AG04450 (cell line): Measurements from ENCODE around the gene CNTD1. TPM values are rescaled to one million over a fixed set of nuclear protein-coding genes. Genes with fewer than 3 reads are reported as not detected.

Source experiments
- CTCF ChIA-PET: fragments of 300-600, 350-600 bp; formaldehyde crosslinking; extraction: SDS; loops from one replicate; lab custom pipeline; 2022; ENCODE audit warnings: antibody characterized with exemption, inconsistent platforms; lab: Charles Lee
- POLR2A ChIA-PET: fragments of 350-600 bp; formaldehyde crosslinking; extraction: SDS; loops from one replicate; lab custom pipeline; 2021; ENCODE audit warnings: antibody characterized with exemption, inconsistent platforms; lab: Yijun Ruan, JAX
- DNase-seq: peaks from one replicate; pipeline ENCODE4 v3.0.0-alpha.2; 2011; ENCODE audit warnings: low read depth, low spot score
- H3K27ac ChIP-seq: one replicate; pipeline ENCODE4 v1.5.1; 2012; ENCODE audit warnings: low read depth, low read length, control low read depth
- H3K27me3 ChIP-seq: one replicate; pipeline ENCODE4 v1.6.0; 2012; ENCODE audit warnings: low read length; ENCODE audit not compliant: control insufficient read depth, insufficient read depth
- H3K4me3 ChIP-seq: 2 replicates; pipeline ENCODE4 v1.5.1; 2011; ENCODE audit warnings: mild to moderate bottlenecking, low read depth, low read length, control low read depth
- H3K9me3 ChIP-seq: 2 replicates; pipeline ENCODE4 v1.5.1; 2012; ENCODE audit warnings: low read length; ENCODE audit not compliant: control insufficient read depth, insufficient read depth
- CTCF ChIP-seq: IDR thresholded peaks from 2 replicates; pipeline ENCODE4 v1.5.1; 2011; ENCODE audit warnings: low read depth, low read length, control low read depth, inconsistent platforms
- polyA plus RNA-seq: library from polyadenylated mRNA; depleted of rRNA; stranded (reverse); fragments of >200 nt; gene quantifications from 2 replicates; pipeline ENCODE4 v1.2.3, GENCODE V29; 2011

CNTD1 gene
- polyA plus RNA-seq, 1 experiment = 0.09 TPM

GRCh38 chr17:42795061-42795460 is 3.6 kb upstream of the CNTD1 start:
- ChIA-PET CTCF (no interaction called here), POLR2A (interaction anchor here (0.7 kb wide), 1 partner anchor 22 kb away, joined by 3 read pairs; the partner anchor contains the start of gene VPS25)
- TF ChIP-seq CTCF = no peak
- H3K4me3 ChIP-seq = no peak overlapping the region
- no peaks in the 10 kb centered on the region; the same call in 1 of the 2 replicates for H3K9me3 ChIP-seq
- H3K27me3 ChIP-seq = no peaks in the 10 kb centered on the region
- H3K27ac ChIP-seq = no peak overlapping the region
- no peak for DNase-seq

GRCh38 chr17:42795465-42795864 is 3.2 kb upstream of the CNTD1 start:
- no peak overlapping the region for H3K4me3 ChIP-seq
- POLR2A ChIA-PET = interaction anchor here (0.5 to 0.7 kb wide), 2 partner anchors 22 to 169 kb away, joined by 3 read pairs; partner anchors contain the start of gene VPS25
- CTCF ChIA-PET = no interaction called here
- no peak overlapping the region for H3K27ac ChIP-seq
- no peak for DNase-seq
- H3K27me3 ChIP-seq = no peaks in the 10 kb centered on the region
- TF ChIP-seq CTCF = no peak
- no peaks in the 10 kb centered on the region; the same call in 1 of the 2 replicates for H3K9me3 ChIP-seq

GRCh38 chr17:42796066-42796758 is 2.4 kb upstream of the CNTD1 start:
- no peak for DNase-seq
- no peak overlapping the region for H3K4me3 ChIP-seq
- H3K9me3 ChIP-seq = no peaks in the 10 kb centered on the region; the same call in 1 of the 2 replicates
- ChIA-PET CTCF (interaction anchor here (1.7 kb wide), 1 partner anchor 24 kb away, joined by 4 read pairs; no protein-coding TSS in a partner anchor), POLR2A (interaction anchor here (0.5 kb wide), 1 partner anchor 168 kb away, joined by 3 read pairs; no protein-coding TSS in a partner anchor)
- H3K27me3 ChIP-seq = no peaks in the 10 kb centered on the region
- TF ChIP-seq CTCF = no peak
- no peak overlapping the region for H3K27ac ChIP-seq

- no peak overlapping the region for H3K27ac ChIP-seq
- no peak for DNase-seq
- ChIA-PET POLR2A (interaction anchor here (0.9 kb wide), 1 partner anchor 24 kb away, joined by 3 read pairs; the partner anchor contains the start of gene VPS25), CTCF (interaction anchor here (0.6 to 1.7 kb wide), 3 partner anchors 23 to 75 kb away, joined by 4 to 9 read pairs (median 4); no protein-coding TSS in a partner anchor)
- H3K27me3 ChIP-seq = peaks cover 3% of the 10 kb centered on the region
- TF ChIP-seq CTCF = no peak
- no peaks in the 10 kb centered on the region; the same call in 1 of the 2 replicates for H3K9me3 ChIP-seq
- peak overlapping the region; percentile 96 for H3K4me3 ChIP-seq
Observed at GRCh38 chr17:42797067-42798007, 1.3 kb upstream of the CNTD1 start.
